ENCODE data around the gene OR52N2.

GRCh38 chr11:5815534-5815933, 6.8 kb downstream of the OR52N2 start:
- no peak for TF ChIP-seq CTCF (conservative IDR thresholded peaks at IDR 0.05 in 1 of 2, IDR thresholded peaks at IDR 0.05 in 1 of 2; ENCODE audit: extremely low read depth in 1 of 2, insufficient read depth in 1 of 2, low read depth in 1 of 2, low read length in 2 of 2)
- no peak for TF ChIP-seq EZH2 (IDR thresholded peaks at IDR 0.05; ENCODE audit: borderline replicate concordance, low read length)
